H1 (cell line): ENCODE measurements around the gene PIMREG. TPM values are rescaled to one million over a fixed set of nuclear protein-coding genes. Genes with fewer than 3 reads are reported as not detected.

Experiments
- CTCF ChIA-PET: fragments of 300-600 bp; sonication (Branson Sonifier 250); formaldehyde crosslinking; loops from one replicate; lab custom pipeline; 2021; ENCODE audit not compliant: partially characterized antibody; lab: Charles Lee
- POLR2A ChIA-PET: fragments of 300-600 bp; sonication (Branson Sonifier 250); formaldehyde crosslinking; loops from one replicate; lab custom pipeline; 2021; ENCODE audit warnings: inconsistent platforms; ENCODE audit not compliant: partially characterized antibody; lab: Charles Lee
- DNase-seq, 2 experiments: peaks; one replicate each; pipeline versions ENCODE4 v3.0.0 to v3.0.0-alpha.2; 2010 to 2022; ENCODE audit warnings: low spot score in 2 of 2, low read depth in 1 of 2, mixed read lengths in 1 of 2
- FAIRE-seq: peaks from 2 replicates; lab custom pipeline; 2011; peaks lifted over from hg19 to GRCh38; lab: Jason Lieb, UNC
- H2AFZ ChIP-seq: 2 replicates; pipeline ENCODE4 v1.8.1; 2012; ENCODE audit warnings: low read length, inconsistent platforms
- H2AK5ac ChIP-seq: 2 replicates; pipeline ENCODE4 v1.6.1; 2013; ENCODE audit warnings: low read depth, low read length
- H2BK120ac ChIP-seq: replicated peaks from 2 replicates; pipeline ENCODE3; 2013; ENCODE audit warnings: low read depth, low read length, inconsistent platforms
- H2BK12ac ChIP-seq: 2 replicates; pipeline ENCODE4 v1.6.1; 2013; ENCODE audit warnings: low read depth, low read length
- H2BK15ac ChIP-seq: 2 replicates; pipeline ENCODE4 v1.6.1; 2013; ENCODE audit warnings: low read length
- H2BK20ac ChIP-seq: 2 replicates; pipeline ENCODE4 v1.6.1; 2013; ENCODE audit warnings: low read length
- H2BK5ac ChIP-seq: 2 replicates; pipeline ENCODE4 v1.6.1; 2013; ENCODE audit warnings: low read depth, low read length
- H3K14ac ChIP-seq: 2 replicates; pipeline ENCODE4 v1.6.1; 2013; ENCODE audit warnings: inconsistent platforms; ENCODE audit not compliant: insufficient read length
- H3K18ac ChIP-seq: 2 replicates; pipeline ENCODE4 v1.6.1; 2013; ENCODE audit warnings: low read length; ENCODE audit errors: extremely low read depth
- H3K23ac ChIP-seq: 2 replicates; pipeline ENCODE4 v1.6.1; 2013; ENCODE audit warnings: inconsistent platforms; ENCODE audit not compliant: insufficient read length
- H3K23me2 ChIP-seq: 2 replicates; pipeline ENCODE4 v1.6.1; 2013; ENCODE audit warnings: low read depth, low read length
- H3K27ac ChIP-seq: 2 replicates; pipeline ENCODE4 v1.6.1; 2011; ENCODE audit warnings: low read depth, low read length, inconsistent platforms
- H3K27me3 ChIP-seq, 4 experiments: replicated peaks in 1 of 4; 1 replicate in 1 of 4; 2 replicates in 3 of 4; pipeline versions ENCODE4 v1.6.1 to v1.8.1; 2011 to 2013; ENCODE audit warnings: low read length in 3 of 4, mild to moderate bottlenecking in 3 of 4, inconsistent platforms in 2 of 4, mixed read lengths in 2 of 4, moderate library complexity in 1 of 4; ENCODE audit not compliant: control insufficient read depth in 3 of 4, insufficient read depth in 3 of 4; ENCODE audit errors: extremely low read depth in 1 of 4
- H3K36me3 ChIP-seq, 4 experiments: 2 replicates each; pipeline versions ENCODE4 v1.6.1 to v1.8.1; 2011 to 2013; ENCODE audit warnings: mild to moderate bottlenecking in 4 of 4, low read length in 3 of 4, moderate library complexity in 2 of 4, control low read depth in 1 of 4, inconsistent platforms in 1 of 4; ENCODE audit not compliant: insufficient read depth in 4 of 4, control insufficient read depth in 2 of 4
- H3K4ac ChIP-seq: replicated peaks from 2 replicates; pipeline ENCODE3; 2013; ENCODE audit warnings: low read length, low read depth, mixed read lengths, inconsistent platforms; ENCODE audit not compliant: insufficient read length
- H3K4me1 ChIP-seq, 4 experiments: replicated peaks in 1 of 4; 1 replicate in 1 of 4; 2 replicates in 3 of 4; pipeline versions ENCODE4 v1.6.1 to v1.8.1; 2011 to 2013; ENCODE audit warnings: low read length in 3 of 4, inconsistent platforms in 2 of 4, mixed read lengths in 1 of 4; ENCODE audit not compliant: insufficient read depth in 4 of 4, control insufficient read depth in 3 of 4
- H3K4me2 ChIP-seq, 2 experiments: 2 replicates each; pipeline versions ENCODE4 v1.6.1 to v1.8.1; 2011 to 2013; ENCODE audit warnings: low read depth in 2 of 2, low read length in 2 of 2, control low read depth in 1 of 2, inconsistent platforms in 1 of 2, mild to moderate bottlenecking in 1 of 2; ENCODE audit not compliant: insufficient read depth in 1 of 2
- H3K4me3 ChIP-seq, 4 experiments: fragments of 200-600, 300-600 bp in 1 of 4; sonication (generic), shearing (Covaris generic), sonication (Bioruptor Twin) in 1 of 4; 2 replicates each; pipeline versions ENCODE4 v1.5.1 to v1.8.1; 2011 to 2016; ENCODE audit warnings: low read length in 4 of 4, low read depth in 3 of 4, control low read depth in 2 of 4, inconsistent platforms in 2 of 4, mild to moderate bottlenecking in 2 of 4, mixed read lengths in 1 of 4, moderate library complexity in 1 of 4; ENCODE audit not compliant: insufficient read depth in 2 of 4; ENCODE audit errors: extremely low read depth in 1 of 4
- H3K56ac ChIP-seq: replicated peaks from 2 replicates; pipeline ENCODE3; 2013; ENCODE audit warnings: low read depth, mild to moderate bottlenecking, mixed read lengths, low read length, inconsistent platforms; ENCODE audit not compliant: insufficient read length
- H3K79me1 ChIP-seq: 2 replicates; pipeline ENCODE4 v1.6.1; 2013; ENCODE audit warnings: low read depth, low read length, control low read depth
- H3K79me2 ChIP-seq, 2 experiments: 2 replicates each; pipeline versions ENCODE4 v1.6.1 to v1.8.1; 2012 to 2013; ENCODE audit warnings: low read length in 2 of 2, mild to moderate bottlenecking in 2 of 2, inconsistent platforms in 1 of 2; ENCODE audit not compliant: insufficient read depth in 2 of 2, control insufficient read depth in 1 of 2
- H3K9ac ChIP-seq, 4 experiments: replicated peaks in 1 of 4; 1 replicate in 1 of 4; 2 replicates in 3 of 4; pipeline versions ENCODE4 v1.6.1 to v1.8.1; 2011 to 2013; ENCODE audit warnings: low read depth in 3 of 4, low read length in 3 of 4, control low read depth in 2 of 4, mild to moderate bottlenecking in 2 of 4, moderate library complexity in 2 of 4, inconsistent platforms in 1 of 4; ENCODE audit errors: extremely low read depth in 1 of 4
- H3K9me3 ChIP-seq, 2 experiments: 2 replicates each; pipeline versions ENCODE4 v1.6.1 to v1.8.1; 2012 to 2013; ENCODE audit warnings: mild to moderate bottlenecking in 2 of 2, moderate library complexity in 2 of 2, control low read depth in 1 of 2, inconsistent platforms in 1 of 2, low read depth in 1 of 2, low read length in 1 of 2, mixed read lengths in 1 of 2; ENCODE audit not compliant: insufficient read depth in 2 of 2
- H4K20me1 ChIP-seq, 2 experiments: replicated peaks in 1 of 2; 2 replicates each; pipeline versions ENCODE3 to v1.8.1; 2011 to 2013; ENCODE audit warnings: inconsistent platforms in 2 of 2, low read length in 2 of 2, mild to moderate bottlenecking in 1 of 2; ENCODE audit not compliant: insufficient read depth in 2 of 2, control insufficient read depth in 1 of 2
- H4K5ac ChIP-seq: 2 replicates; pipeline ENCODE4 v1.6.1; 2013; ENCODE audit warnings: low read length, low read depth, mixed read lengths, inconsistent platforms; ENCODE audit not compliant: insufficient read length
- H4K8ac ChIP-seq: 2 replicates; pipeline ENCODE4 v1.8.0; 2013; ENCODE audit warnings: mild to moderate bottlenecking, moderate library complexity, low read length, inconsistent platforms; ENCODE audit not compliant: insufficient read depth; ENCODE audit errors: extremely low read depth
- H4K91ac ChIP-seq: replicated peaks from 2 replicates; pipeline ENCODE3; 2013; ENCODE audit warnings: low read length, mixed read lengths, inconsistent platforms; ENCODE audit not compliant: insufficient read length
- BCL11A ChIP-seq, 2 experiments: IDR thresholded peaks; one replicate each; pipeline ENCODE4 v1.6.1; 2011; ENCODE audit warnings: low read depth in 2 of 2, low read length in 2 of 2, mild to moderate bottlenecking in 2 of 2
- CHD2 ChIP-seq: IDR thresholded peaks from 2 replicates; pipeline ENCODE4 v1.6.1; 2012; ENCODE audit warnings: low read length, improper control_type of control experiment
- FOSL1 ChIP-seq: IDR thresholded peaks from 2 replicates; pipeline ENCODE4 v1.6.1; 2011; ENCODE audit warnings: mild to moderate bottlenecking, low read depth, low read length, moderate library complexity; ENCODE audit not compliant: insufficient read depth
- GABPA ChIP-seq: IDR thresholded peaks from 2 replicates; pipeline ENCODE4 v1.6.1; 2011; ENCODE audit warnings: mild to moderate bottlenecking, low read length, moderate library complexity, borderline replicate concordance; ENCODE audit not compliant: insufficient read depth
- POLR2A ChIP-seq, 2 experiments: IDR thresholded peaks; 1 replicate in 1 of 2; 2 replicates in 1 of 2; pipeline ENCODE4 v1.6.1; 2011; ENCODE audit warnings: low read depth in 2 of 2, low read length in 2 of 2, mild to moderate bottlenecking in 2 of 2; ENCODE audit errors: control extremely low read depth in 1 of 2
- RBBP5 ChIP-seq: IDR thresholded peaks from 2 replicates; pipeline ENCODE4 v1.7.1; 2012; ENCODE audit warnings: low read depth, mild to moderate bottlenecking, inconsistent platforms, low read length, moderate library complexity, borderline replicate concordance
- SP1 ChIP-seq: IDR thresholded peaks from 2 replicates; pipeline ENCODE4 v1.6.1; 2011; ENCODE audit warnings: low read depth, low read length
- SRF ChIP-seq: IDR thresholded peaks from 2 replicates; pipeline ENCODE4 v1.6.1; 2011; ENCODE audit warnings: mild to moderate bottlenecking, low read depth, low read length, moderate library complexity
- TEAD4 ChIP-seq: IDR thresholded peaks from 2 replicates; pipeline ENCODE4 v1.6.1; 2012; ENCODE audit warnings: low read depth, low read length, inconsistent platforms, mixed read lengths
- YY1 ChIP-seq: IDR thresholded peaks from 2 replicates; pipeline ENCODE4 v1.6.1; 2011; ENCODE audit warnings: low read depth, mild to moderate bottlenecking, low read length
- ZNF274 ChIP-seq: IDR thresholded peaks from 2 replicates; pipeline ENCODE4 v1.7.0; 2012; ENCODE audit warnings: low read length, borderline replicate concordance; ENCODE audit errors: extremely low read depth
- WGBS, 2 experiments: shearing (Covaris generic) in 1 of 2; methylation state at CpG; one replicate each; pipeline versions ENCODE4 v1.1.6 to v1.1.7; 2013 to 2015; ENCODE audit warnings: low lambda C conversion rate in 2 of 2, mixed read lengths in 2 of 2, inconsistent platforms in 1 of 2, low coverage in 1 of 2, missing lambda C conversion rate in 1 of 2; ENCODE audit not compliant: insufficient replicate concordance in 2 of 2, insufficient coverage in 1 of 2, insufficient read length in 1 of 2; ENCODE audit errors: extremely low coverage in 1 of 2, missing lambda C conversion rate in 1 of 2; 5-methylcytosine and 5-hydroxymethylcytosine counted together
- polyA plus RNA-seq, 7 experiments: library from polyadenylated mRNA; depleted of rRNA in 3 of 7; stranded (reverse) in 5 of 7; unstranded in 2 of 7; fragments of >200 nt in 5 of 7; fragments of 200-250 nt in 2 of 7; gene quantifications; 1 replicate in 5 of 7; 2 replicates in 1 of 7; 4 replicates in 1 of 7; pipeline versions ENCODE4 v1.2.1 to v1.2.3, GENCODE V29; 2011 to 2013; ENCODE audit warnings: missing spikeins in 2 of 7, mixed read lengths in 2 of 7
- total RNA-seq: library from RNA; stranded (reverse); fragmentation: NEBNext Ultra II Directional; extraction: Animal tissue kit (Norgen Biotek cat#: 25700); gene quantifications from 2 replicates; pipeline ENCODE4 v1.2.1, GENCODE V29; 2021
- TF ChIP-seq, protein P1 (sequence below), 3 experiments: IDR thresholded peaks; 1 replicate in 2 of 3; 2 replicates in 1 of 3; pipeline versions ENCODE4 v1.5.1 to v1.6.1; 2011; ENCODE audit warnings: low read length in 3 of 3, mild to moderate bottlenecking in 3 of 3, inconsistent platforms in 2 of 3, low read depth in 1 of 3, moderate library complexity in 1 of 3; ENCODE audit not compliant: insufficient read depth in 1 of 3; ENCODE audit errors: control extremely low read depth in 1 of 3

The PIMREG gene
- total and polyA plus RNA-seq, 2 of the 8 experiments (the other 6 are each of a cell fraction or from before 2014, with no cell fraction given) = 133 to 148 TPM

DNA sequence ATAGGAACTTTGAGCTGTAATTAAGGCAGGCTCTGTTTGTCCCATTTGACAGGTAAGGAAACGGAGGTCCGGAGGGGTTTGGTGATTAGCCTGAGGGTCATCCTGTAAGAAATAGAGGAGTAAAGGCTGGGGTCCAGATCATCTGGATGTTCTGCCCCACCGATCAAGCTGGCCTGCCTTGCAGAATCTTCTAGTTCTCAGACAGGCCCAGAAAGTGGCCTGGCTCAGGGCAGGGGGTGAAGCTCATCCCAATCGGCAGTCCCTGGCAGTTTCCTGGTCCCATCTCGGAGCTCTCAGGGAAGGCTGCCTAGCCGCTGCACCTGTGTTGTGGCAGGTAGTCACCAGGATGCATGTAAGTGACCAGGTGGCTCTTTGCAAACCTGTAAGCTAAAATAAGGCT lies 4.2 kb downstream of the PIMREG start:
- no peak overlapping the region for H3K18ac ChIP-seq
- FAIRE-seq (no peak), DNase-seq (no peak)
- ChIA-PET POLR2A (interaction anchor here (0.9 kb wide), 2 partner anchors 13 to 60 kb away, joined by 3 read pairs; no protein-coding TSS in a partner anchor), CTCF (interaction anchor here (0.8 to 1.8 kb wide), 5 partner anchors 9 to 106 kb away, joined by 3 to 8 read pairs (median 6); no protein-coding TSS in a partner anchor)
- H3K56ac ChIP-seq = no peak overlapping the region
- 93% methylated on average over 6 of the region's 6 CpGs; no CpG with 5 or more reads in 1 of the 2 experiments for WGBS, 2 experiments
- H3K4ac ChIP-seq = no peak overlapping the region
- peaks cover 0 to 18% of the 10 kb centered on the region in 2 experiments for H4K20me1 ChIP-seq
- no peaks in the 10 kb centered on the region for H3K27me3 ChIP-seq
- no peak overlapping the region for H3K23ac ChIP-seq
- no peak overlapping the region; a peak in 1 of 7 replicates for H3K9ac ChIP-seq
- H3K27ac ChIP-seq = no peak overlapping the region
- H3K79me2 ChIP-seq = peaks cover 3 to 21% of the 10 kb centered on the region in 2 experiments; a peak in 3 of 4 replicates
- no peak overlapping the region for H2BK5ac ChIP-seq
- H2AFZ ChIP-seq = no peak overlapping the region
- H3K14ac ChIP-seq = no peak overlapping the region
- H3K4me2 ChIP-seq = no peak overlapping the region
- peaks cover 6 to 30% (median 13%) of the 10 kb centered on the region in 4 experiments for H3K4me1 ChIP-seq
- no peak overlapping the region for H2BK12ac ChIP-seq
- no peak overlapping the region for H2BK15ac ChIP-seq
- no peak overlapping the region for H2BK20ac ChIP-seq
- no peak overlapping the region for H2AK5ac ChIP-seq
- no peak overlapping the region for H2BK120ac ChIP-seq
- peaks cover 8% of the 10 kb centered on the region for H3K79me1 ChIP-seq
- no peak overlapping the region for H4K5ac ChIP-seq
- H3K4me3 ChIP-seq = no peak overlapping the region
- H4K91ac ChIP-seq = no peak overlapping the region
- no peak overlapping the region for H4K8ac ChIP-seq
- H3K36me3 ChIP-seq = peaks cover 19 to 57% (median 43%) of the 10 kb centered on the region in 4 experiments
- no peaks in the 10 kb centered on the region for H3K9me3 ChIP-seq
- peaks cover 6% of the 10 kb centered on the region; the same call in 1 of the 2 replicates for H3K23me2 ChIP-seq
- TF ChIP-seq POLR2A (IDR thresholded peaks at IDR 0.05; ENCODE audit: control extremely low read depth in 1 of 2, low read depth in 2 of 2, low read length in 2 of 2) = no peak
- TF ChIP-seq, protein P1, sequence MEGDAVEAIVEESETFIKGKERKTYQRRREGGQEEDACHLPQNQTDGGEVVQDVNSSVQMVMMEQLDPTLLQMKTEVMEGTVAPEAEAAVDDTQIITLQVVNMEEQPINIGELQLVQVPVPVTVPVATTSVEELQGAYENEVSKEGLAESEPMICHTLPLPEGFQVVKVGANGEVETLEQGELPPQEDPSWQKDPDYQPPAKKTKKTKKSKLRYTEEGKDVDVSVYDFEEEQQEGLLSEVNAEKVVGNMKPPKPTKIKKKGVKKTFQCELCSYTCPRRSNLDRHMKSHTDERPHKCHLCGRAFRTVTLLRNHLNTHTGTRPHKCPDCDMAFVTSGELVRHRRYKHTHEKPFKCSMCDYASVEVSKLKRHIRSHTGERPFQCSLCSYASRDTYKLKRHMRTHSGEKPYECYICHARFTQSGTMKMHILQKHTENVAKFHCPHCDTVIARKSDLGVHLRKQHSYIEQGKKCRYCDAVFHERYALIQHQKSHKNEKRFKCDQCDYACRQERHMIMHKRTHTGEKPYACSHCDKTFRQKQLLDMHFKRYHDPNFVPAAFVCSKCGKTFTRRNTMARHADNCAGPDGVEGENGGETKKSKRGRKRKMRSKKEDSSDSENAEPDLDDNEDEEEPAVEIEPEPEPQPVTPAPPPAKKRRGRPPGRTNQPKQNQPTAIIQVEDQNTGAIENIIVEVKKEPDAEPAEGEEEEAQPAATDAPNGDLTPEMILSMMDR (IDR thresholded peaks at IDR 0.05; ENCODE audit: control extremely low read depth in 1 of 3, insufficient read depth in 1 of 3, low read depth in 1 of 3, low read length in 3 of 3) = no peak
- no peak for TF ChIP-seq ZNF274
- TF ChIP-seq FOSL1 = no peak
- TF ChIP-seq YY1 = no peak
- TF ChIP-seq SP1 = no peak
- no peak for TF ChIP-seq RBBP5
- no peak for TF ChIP-seq CHD2
- no peak for TF ChIP-seq BCL11A (IDR thresholded peaks at IDR 0.05; ENCODE audit: low read depth in 2 of 2, low read length in 2 of 2)
- TF ChIP-seq GABPA = no peak
- TF ChIP-seq TEAD4 = no peak
- TF ChIP-seq SRF = no peak
